AG09309 (cell line): ENCODE results near the gene TRPT1.

Experiments
- DNase-seq: peaks from one replicate; pipeline ENCODE4 v3.0.0-alpha.2; 2010; ENCODE audit warnings: low read depth
- H3K4me3 ChIP-seq: 2 replicates; pipeline ENCODE4 v1.5.1; 2011; ENCODE audit warnings: mild to moderate bottlenecking, low read depth, low read length, moderate library complexity; ENCODE audit not compliant: control insufficient read depth
- TF ChIP-seq, protein P1 (sequence below): IDR thresholded peaks from 2 replicates; pipeline ENCODE4 v1.5.1; 2011; ENCODE audit warnings: mild to moderate bottlenecking, low read depth, low read length, inconsistent platforms; ENCODE audit not compliant: insufficient read depth, control insufficient read depth; ENCODE audit errors: missing control alignments

TRPT1 gene

GRCh38 chr11:64256300-64256699 is 30.3 kb upstream of the TRPT1 start:
- TF ChIP-seq, protein P1, sequence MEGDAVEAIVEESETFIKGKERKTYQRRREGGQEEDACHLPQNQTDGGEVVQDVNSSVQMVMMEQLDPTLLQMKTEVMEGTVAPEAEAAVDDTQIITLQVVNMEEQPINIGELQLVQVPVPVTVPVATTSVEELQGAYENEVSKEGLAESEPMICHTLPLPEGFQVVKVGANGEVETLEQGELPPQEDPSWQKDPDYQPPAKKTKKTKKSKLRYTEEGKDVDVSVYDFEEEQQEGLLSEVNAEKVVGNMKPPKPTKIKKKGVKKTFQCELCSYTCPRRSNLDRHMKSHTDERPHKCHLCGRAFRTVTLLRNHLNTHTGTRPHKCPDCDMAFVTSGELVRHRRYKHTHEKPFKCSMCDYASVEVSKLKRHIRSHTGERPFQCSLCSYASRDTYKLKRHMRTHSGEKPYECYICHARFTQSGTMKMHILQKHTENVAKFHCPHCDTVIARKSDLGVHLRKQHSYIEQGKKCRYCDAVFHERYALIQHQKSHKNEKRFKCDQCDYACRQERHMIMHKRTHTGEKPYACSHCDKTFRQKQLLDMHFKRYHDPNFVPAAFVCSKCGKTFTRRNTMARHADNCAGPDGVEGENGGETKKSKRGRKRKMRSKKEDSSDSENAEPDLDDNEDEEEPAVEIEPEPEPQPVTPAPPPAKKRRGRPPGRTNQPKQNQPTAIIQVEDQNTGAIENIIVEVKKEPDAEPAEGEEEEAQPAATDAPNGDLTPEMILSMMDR: no peak
- H3K4me3 ChIP-seq: no peak overlapping the region

DNA sequence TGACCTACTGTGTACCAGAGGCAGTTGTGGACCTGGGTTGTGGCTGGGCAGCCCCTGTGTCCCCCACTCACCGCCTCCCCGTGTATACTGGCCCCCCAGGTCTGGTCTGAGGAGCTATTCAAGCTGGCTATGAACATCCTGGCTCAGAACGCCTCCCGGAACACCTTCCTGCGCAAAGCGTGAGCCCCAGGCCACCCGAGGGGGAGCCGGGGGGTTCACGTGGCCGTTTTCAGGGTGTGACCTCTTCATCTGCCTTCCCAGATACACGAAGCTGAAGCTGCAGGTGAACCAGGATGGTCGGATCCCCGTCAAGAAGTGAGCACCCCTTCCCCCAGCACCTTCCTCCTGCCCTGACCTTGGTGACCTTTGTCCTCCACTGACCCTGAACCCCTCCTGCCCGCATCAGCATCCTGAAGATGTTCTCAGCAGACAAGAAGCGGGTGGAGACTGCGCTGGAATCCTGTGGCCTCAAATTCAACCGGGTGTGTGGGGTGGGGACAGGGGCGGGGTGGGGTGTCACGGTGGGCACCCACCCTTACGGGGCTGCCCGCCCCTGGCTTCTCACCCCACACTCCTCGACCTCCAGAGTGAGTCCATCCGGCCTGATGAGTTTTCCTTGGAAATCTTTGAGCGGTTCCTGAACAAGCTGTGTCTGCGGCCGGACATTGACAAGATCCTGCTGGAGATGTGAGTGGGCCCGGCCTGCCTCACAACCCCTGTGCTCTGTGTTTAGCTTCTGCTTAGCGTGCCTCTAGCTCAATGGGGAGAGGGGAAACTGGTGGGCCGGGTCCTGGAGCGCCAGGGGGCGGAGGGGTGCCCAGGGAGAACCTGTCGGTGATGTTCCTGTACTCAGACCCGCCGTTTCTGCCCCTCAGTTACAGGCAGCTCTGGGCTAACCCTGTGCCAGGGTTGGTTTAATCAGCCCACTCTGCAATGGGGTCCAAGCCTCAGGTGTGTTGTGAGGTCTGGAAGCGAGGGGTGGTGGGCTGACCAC is 29.4 kb upstream of the TRPT1 start:
- TF ChIP-seq, protein P1: no peak
- DNase-seq: no peak
- no peak overlapping the region for H3K4me3 ChIP-seq

More at GRCh38 chr11:64256300-64256699, 30.3 kb upstream of the TRPT1 start:
- DNase-seq: no peak

GRCh38 chr11:64254326-64254725 is 28.3 kb upstream of the TRPT1 start:
- TF ChIP-seq, protein P1: no peak
- H3K4me3 ChIP-seq: no peak overlapping the region
- DNase-seq: no peak

DNA sequence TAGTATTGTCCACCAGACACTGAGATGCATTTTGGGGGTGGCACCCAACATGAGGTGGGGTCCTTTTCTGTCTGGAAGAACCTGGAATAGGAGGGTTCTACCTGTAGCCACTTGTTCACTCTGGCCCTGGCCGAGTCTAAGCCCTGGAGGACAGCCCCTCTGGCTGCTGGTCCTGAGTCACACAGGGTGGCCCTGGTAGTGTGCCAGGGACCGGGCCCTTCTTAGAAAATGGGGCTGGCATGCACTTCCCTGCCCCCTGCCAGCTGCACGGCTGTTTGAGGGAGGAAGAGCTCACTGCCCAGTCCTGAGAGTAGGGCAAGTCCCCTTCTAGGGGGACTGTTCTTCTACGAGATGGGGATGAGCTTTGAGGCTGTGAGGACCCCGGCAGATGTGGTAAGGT is 27.5 kb upstream of the TRPT1 start:
- TF ChIP-seq, protein P1: no peak
- DNase-seq: no peak
- H3K4me3 ChIP-seq: no peak overlapping the region

- H3K4me3 ChIP-seq: peak overlapping the region; percentile 92; the same call in 1 of the 2 replicates
- DNase-seq: no peak
- TF ChIP-seq, protein P1: no peak
Measured at GRCh38 chr11:64253043-64253442, 27.1 kb upstream of the TRPT1 start.

DNA sequence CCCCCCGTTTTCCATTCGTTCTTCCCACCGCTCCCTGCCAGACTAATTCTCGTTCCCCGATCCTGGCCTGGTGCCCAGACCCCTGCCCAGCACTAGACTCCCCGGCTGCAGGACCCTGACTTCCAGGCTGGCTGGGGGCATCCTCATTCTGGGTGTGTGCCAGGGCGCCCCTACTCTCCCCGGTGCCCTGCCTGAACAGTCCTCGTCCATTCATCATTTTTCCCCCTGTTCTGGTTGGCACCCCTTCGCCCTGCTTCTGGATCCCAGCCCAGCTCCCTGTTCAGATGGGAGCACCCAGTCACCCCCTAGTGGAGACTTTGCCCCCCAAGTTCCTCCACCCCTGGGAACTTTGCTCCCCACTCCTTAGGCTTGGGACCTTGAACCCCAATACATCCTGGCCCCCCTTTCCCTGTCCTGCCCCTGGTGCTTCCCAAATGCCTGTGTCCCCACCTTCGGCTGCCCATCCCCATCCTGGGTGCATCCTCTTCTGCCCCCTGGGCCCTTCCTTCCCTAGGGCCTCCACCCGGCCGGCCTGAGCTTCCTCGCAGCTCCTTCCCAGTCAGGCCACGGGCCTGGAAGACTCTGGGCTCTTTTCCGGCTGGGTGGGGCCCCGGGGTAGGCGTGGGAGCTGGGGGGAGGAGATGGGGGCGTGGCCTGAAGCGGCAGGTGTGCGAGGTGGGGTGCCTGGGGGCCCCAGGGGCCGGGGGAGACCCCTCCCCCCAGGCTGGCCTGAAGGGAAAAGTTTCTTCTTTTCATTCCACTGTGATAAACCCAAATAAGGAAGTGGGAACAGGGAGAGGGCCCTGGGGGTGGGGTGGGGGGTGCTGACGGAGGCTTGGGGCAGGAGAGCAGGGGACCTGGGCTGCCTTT is 26.3 kb upstream of the TRPT1 start:
- TF ChIP-seq, protein P1: peak; percentile 58
- DNase-seq: no peak
- peak overlapping the region; percentile 92 for H3K4me3 ChIP-seq
